K562 (cell line): ENCODE data around the gene SH3BP4. TPM values are rescaled to one million over a fixed set of nuclear protein-coding genes. Genes with fewer than 3 reads are reported as not detected.

Source experiments
- ATAC-seq: fragments of 200-7000 bp; cut with Tn5 transposase; 3 replicates; pipeline ENCODE4 v1.9.1; 2020; ENCODE audit warnings: moderate library complexity
- BruUV-seq: library from RNA; stranded (reverse); fragments of 400-500 nt; replicated peaks from 2 replicates; lab custom pipeline; 2021; lab: Mats Ljungman, UMichigan
- CTCF ChIA-PET: fragments of 300-600 bp; formaldehyde crosslinking; extraction: SDS; loops from one replicate; lab custom pipeline; 2021; ENCODE audit warnings: low intra/inter-chr PET ratio; lab: Yijun Ruan, JAX
- POLR2A ChIA-PET: fragments of 300-600, 350-650 bp; sonication (Branson Sonifier 250); formaldehyde crosslinking; extraction: SDS; loops from one replicate; lab custom pipeline; 2021; ENCODE audit warnings: antibody characterized with exemption, inconsistent platforms; lab: Yijun Ruan, JAX
- DNase-seq, 4 experiments: peaks; one replicate each; pipeline versions ENCODE4 v3.0.0 to v3.0.0-alpha.2; 2011 to 2018; ENCODE audit warnings: low spot score in 3 of 4, mixed read lengths in 3 of 4; ENCODE audit errors: extremely low read depth in 1 of 4
- FAIRE-seq: peaks from 2 replicates; lab custom pipeline; 2011; peaks lifted over from hg19 to GRCh38; lab: Jason Lieb, UNC
- H2AFZ ChIP-seq: 2 replicates; pipeline ENCODE4 v1.6.0; 2011; ENCODE audit warnings: low read depth, low read length, control low read depth, inconsistent platforms
- H3K27ac ChIP-seq: fragments of 200-600 bp; 3 replicates; pipeline ENCODE4 v1.8.0; 2011; ENCODE audit warnings: low read depth, mild to moderate bottlenecking, control low read depth, inconsistent platforms, low read length, moderate library complexity, mixed read lengths; ENCODE audit errors: extremely low read depth
- H3K27me3 ChIP-seq, 2 experiments: fragments of 300-600 bp in 1 of 2; 2 replicates in 1 of 2; 3 replicates in 1 of 2; pipeline versions ENCODE4 v1.6.0 to v1.8.0; 2011; ENCODE audit warnings: inconsistent platforms in 2 of 2, low read length in 2 of 2, mild to moderate bottlenecking in 1 of 2, mixed read lengths in 1 of 2, moderate library complexity in 1 of 2; ENCODE audit not compliant: control insufficient read depth in 2 of 2, insufficient read depth in 2 of 2
- H3K36me3 ChIP-seq: fragments of 300-600 bp; 3 replicates; pipeline ENCODE4 v1.8.0; 2011; ENCODE audit warnings: mild to moderate bottlenecking, low read length, inconsistent platforms; ENCODE audit not compliant: control insufficient read depth, insufficient read depth
- H3K4me1 ChIP-seq, 2 experiments: fragments of 200-600 bp in 1 of 2; replicated peaks in 1 of 2; 2 replicates in 1 of 2; 3 replicates in 1 of 2; pipeline versions ENCODE4 v1.5.1 to v1.8.0; 2011; ENCODE audit warnings: inconsistent platforms in 2 of 2, low read length in 2 of 2, mild to moderate bottlenecking in 1 of 2, mixed read lengths in 1 of 2, moderate library complexity in 1 of 2; ENCODE audit not compliant: control insufficient read depth in 2 of 2, insufficient read depth in 2 of 2
- H3K4me2 ChIP-seq: 2 replicates; pipeline ENCODE4 v1.6.1; 2011; ENCODE audit warnings: low read length, control low read depth, inconsistent platforms, mixed read lengths; ENCODE audit not compliant: insufficient read depth
- H3K4me3 ChIP-seq: fragments of 200-600 bp; sonication (generic), shearing (Covaris generic); 2 replicates; pipeline ENCODE4 v1.5.1; 2016; ENCODE audit warnings: control low read depth, inconsistent platforms
- H3K79me2 ChIP-seq: fragments of 200-600 bp; 3 replicates; pipeline ENCODE4 v1.8.0; 2011; ENCODE audit warnings: low read length, inconsistent platforms; ENCODE audit not compliant: control insufficient read depth, insufficient read depth
- H3K9ac ChIP-seq, 2 experiments: 2 replicates each; pipeline versions ENCODE4 v1.6.0 to v1.6.1; 2011; ENCODE audit warnings: low read depth in 2 of 2, low read length in 2 of 2, control low read depth in 1 of 2, inconsistent platforms in 1 of 2, mild to moderate bottlenecking in 1 of 2, mixed read lengths in 1 of 2; ENCODE audit not compliant: insufficient read depth in 1 of 2
- H3K9me1 ChIP-seq: one replicate; pipeline ENCODE4 v1.6.0; 2011; ENCODE audit warnings: inconsistent platforms, mild to moderate bottlenecking, low read length, moderate library complexity; ENCODE audit not compliant: control insufficient read depth, insufficient read depth
- H3K9me3 ChIP-seq: replicated peaks from 2 replicates; pipeline ENCODE4 v1.5.1; 2011; ENCODE audit warnings: low read depth, low read length, inconsistent platforms; ENCODE audit not compliant: control insufficient read depth, insufficient read depth
- H4K20me1 ChIP-seq: replicated peaks from 2 replicates; pipeline ENCODE4 v1.6.1; 2011; ENCODE audit warnings: low read length, inconsistent platforms, mixed read lengths; ENCODE audit not compliant: control insufficient read depth, insufficient read depth
- C11orf30 ChIP-seq: fragments of 450-650 bp; IDR thresholded peaks from 2 replicates; pipeline ENCODE4 v1.6.1; 2016; ENCODE audit warnings: low read depth, mild to moderate bottlenecking
- CBFB ChIP-seq: sonication (generic); formaldehyde crosslinking; IDR thresholded peaks from 2 replicates; pipeline ENCODE4 v1.4.0; 2020; ENCODE audit warnings: mild to moderate bottlenecking, missing genetic modification reagents
- EP300 ChIP-seq: IDR thresholded peaks from 2 replicates; pipeline ENCODE4 v1.6.1; 2012; ENCODE audit warnings: low read length, improper control_type of control experiment
- FOXJ3 ChIP-seq: sonication (generic); formaldehyde crosslinking; IDR thresholded peaks from 2 replicates; pipeline ENCODE4 v1.4.0; 2020; ENCODE audit warnings: mild to moderate bottlenecking, missing genetic modification reagents
- HDAC6 ChIP-seq: IDR thresholded peaks from 2 replicates; pipeline ENCODE4 v1.6.1; 2012; ENCODE audit warnings: low read depth, mild to moderate bottlenecking, control low read depth, inconsistent platforms, low read length, moderate library complexity
- ZNF165 ChIP-seq: fragments of 250-450 bp; sonication (Bioruptor Pico); IDR thresholded peaks from 2 replicates; pipeline ENCODE4 v1.4.0; 2020; ENCODE audit warnings: borderline replicate concordance
- ZNF224 ChIP-seq: sonication (generic); formaldehyde crosslinking; IDR thresholded peaks from 2 replicates; pipeline ENCODE4 v1.8.0; 2022; ENCODE audit warnings: mild to moderate bottlenecking, missing genetic modification reagents
- WGBS: fragments of 100-300 bp; shearing (Covaris generic); methylation state at CpG from one replicate; pipeline ENCODE4 v1.1.6; 2016; ENCODE audit warnings: low coverage, mixed read lengths; ENCODE audit not compliant: insufficient coverage; ENCODE audit errors: missing lambda C conversion rate; 5-methylcytosine and 5-hydroxymethylcytosine counted together
- in situ Hi-C: fragments of 300-500 bp; cut with MboI; formaldehyde crosslinking; loops from 4 replicates; pipeline ENCODE4 v1.15.0; 2018; ENCODE audit warnings: inconsistent platforms, mixed read lengths
- intact Hi-C: fragments of 100-400 bp; cut with micrococcal nuclease; formaldehyde crosslinking; loops from 2 replicates; pipeline ENCODE4 v1.14.2; 2022
- polyA plus RNA-seq, 8 experiments: library from polyadenylated mRNA; depleted of rRNA in 4 of 8; stranded (reverse) in 5 of 8; unstranded in 3 of 8; fragments of >200 nt; fragmentation: Nextera tagmentation in 2 of 8; fragmentation: Illumina TruSeq in 1 of 8; extraction: Ambion mirVana in 2 of 8; extraction: Trizol in 1 of 8; gene quantifications; 2 replicates each; pipeline versions ENCODE4 v1.2.1 to v1.2.3, GENCODE V29; 2011 to 2014; ENCODE audit warnings: inconsistent platforms in 1 of 8, missing spikeins in 1 of 8
- total RNA-seq, 7 experiments: library from RNA; depleted of rRNA in 6 of 7; stranded (reverse); fragments of >200 nt in 6 of 7; fragmentation: Illumina TruSeq in 2 of 7; extraction: Trizol in 2 of 7; gene quantifications; 2 replicates each; pipeline versions ENCODE4 v1.2.1 to v1.2.3, GENCODE V29; 2011 to 2021; ENCODE audit warnings: low replicate concordance in 1 of 7
- TF ChIP-seq, protein P1 (sequence below), 2 experiments: IDR thresholded peaks; 2 replicates each; pipeline ENCODE4 v1.6.1; 2011; ENCODE audit warnings: borderline replicate concordance in 1 of 2, control low read depth in 1 of 2, low read depth in 1 of 2, low read length in 1 of 2, mild to moderate bottlenecking in 1 of 2, mixed read lengths in 1 of 2, moderate library complexity in 1 of 2; ENCODE audit not compliant: insufficient read depth in 1 of 2, insufficient read length in 1 of 2, poor library complexity in 1 of 2, severe bottlenecking in 1 of 2; ENCODE audit errors: extremely low read depth in 1 of 2

The SH3BP4 gene
- total and polyA plus RNA-seq, 9 of the 15 experiments (the other 6 are each of a cell fraction or from before 2014, with no cell fraction given) = 0.03 to 0.28 (median 0.27) TPM; not detected in 6

DNA sequence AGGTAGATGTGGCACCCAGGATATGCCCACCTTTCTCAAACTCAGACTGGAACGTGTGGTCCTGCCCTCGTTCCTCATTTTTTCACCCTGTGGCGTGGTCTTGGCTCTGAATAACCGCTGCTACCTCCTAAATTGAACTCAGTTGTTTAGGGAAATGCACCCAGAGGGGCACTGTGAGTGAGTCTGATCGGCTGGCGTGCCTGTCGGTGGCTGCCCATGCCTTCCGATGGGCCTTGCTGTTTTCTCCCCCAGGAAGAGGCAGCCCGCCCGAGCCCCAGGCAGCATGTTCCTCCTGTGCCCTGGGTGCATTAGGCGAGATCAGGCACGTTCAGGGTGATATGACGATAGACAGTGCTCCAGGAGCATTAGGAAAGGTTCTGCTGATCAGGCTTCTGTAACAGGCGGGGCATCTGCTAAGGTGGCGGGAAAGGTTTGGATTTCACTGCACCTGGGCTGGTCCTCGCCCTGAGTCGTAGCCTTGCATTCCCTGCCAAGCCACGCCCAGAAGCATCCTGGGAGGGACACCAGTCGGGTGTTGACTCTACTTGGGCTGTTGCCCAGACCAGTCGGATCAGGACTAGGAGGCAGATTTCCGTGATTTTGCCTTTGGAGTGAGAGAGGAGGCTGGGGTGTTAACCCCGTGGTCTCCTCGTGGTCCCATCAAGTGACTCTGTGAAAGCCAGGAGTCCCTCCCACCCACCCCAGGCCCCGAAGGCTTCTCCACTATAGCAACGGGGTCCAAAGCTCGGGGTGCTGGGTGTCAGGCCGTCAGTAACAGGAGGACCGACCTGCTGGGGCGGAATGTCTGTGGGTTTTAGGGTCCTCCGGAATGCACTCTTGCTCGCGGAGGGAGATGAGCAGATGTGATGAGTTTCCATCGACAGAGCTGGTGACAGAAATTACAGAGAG, 75.1 kb downstream of the SH3BP4 start:
- H3K27me3 ChIP-seq = peaks cover 7 to 53% of the 10 kb centered on the region in 2 experiments; a peak in 4 of 5 replicates
- WGBS = 0% methylated on average over 14 of the region's 33 CpGs
- ChIA-PET POLR2A (no interaction called here), CTCF (no interaction called here)
- TF ChIP-seq EP300 = no peak
- intact Hi-C loops (no loop called here), in situ Hi-C loops (no loop called here)
- H3K4me1 ChIP-seq = no peaks in the 10 kb centered on the region; a peak in 1 of 5 replicates
- no peak overlapping the region for H2AFZ ChIP-seq
- no peaks in the 10 kb centered on the region for H3K9me3 ChIP-seq
- DNase-seq (no peak), ATAC-seq (no peak), FAIRE-seq (no peak)
- no TSS peak for BruUV-seq
- no peaks in the 10 kb centered on the region for H3K9me1 ChIP-seq
- H4K20me1 ChIP-seq = no peaks in the 10 kb centered on the region; the same call in 1 of the 2 replicates
- H3K79me2 ChIP-seq = no peaks in the 10 kb centered on the region
- H3K4me3 ChIP-seq = no peak overlapping the region
- H3K36me3 ChIP-seq = no peaks in the 10 kb centered on the region
- H3K27ac ChIP-seq = no peak overlapping the region
- no peak overlapping the region for H3K9ac ChIP-seq
- H3K4me2 ChIP-seq = no peak overlapping the region

- 7% methylated on average over 14 of the region's 21 CpGs for WGBS
- H3K27ac ChIP-seq = no peak overlapping the region
These were observed 75.9 kb downstream of the SH3BP4 start for GRCh38 chr2:235027558-235028214.

More at GRCh38 chr2:235027558-235028214, 75.9 kb downstream of the SH3BP4 start:
- no peak for ATAC-seq
- H3K9me1 ChIP-seq = no peaks in the 10 kb centered on the region
- intact Hi-C loops = no loop called here
- TF ChIP-seq ZNF165 (CRISPR knock-in tag) = no peak
- TF ChIP-seq C11orf30 = no peak
- no peak for TF ChIP-seq FOXJ3 (CRISPR knock-in tag)
- TF ChIP-seq CBFB (CRISPR knock-in tag) = no peak
- TF ChIP-seq HDAC6 = no peak
- TF ChIP-seq ZNF224 (CRISPR knock-in tag) = no peak
- TF ChIP-seq, protein P1, sequence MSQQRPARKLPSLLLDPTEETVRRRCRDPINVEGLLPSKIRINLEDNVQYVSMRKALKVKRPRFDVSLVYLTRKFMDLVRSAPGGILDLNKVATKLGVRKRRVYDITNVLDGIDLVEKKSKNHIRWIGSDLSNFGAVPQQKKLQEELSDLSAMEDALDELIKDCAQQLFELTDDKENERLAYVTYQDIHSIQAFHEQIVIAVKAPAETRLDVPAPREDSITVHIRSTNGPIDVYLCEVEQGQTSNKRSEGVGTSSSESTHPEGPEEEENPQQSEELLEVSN (IDR thresholded peaks at IDR 0.05; ENCODE audit: borderline replicate concordance in 1 of 2, extremely low read depth in 1 of 2, insufficient read depth in 1 of 2, insufficient read length in 1 of 2, low read depth in 1 of 2, low read length in 1 of 2, poor library complexity in 1 of 2, severe bottlenecking in 1 of 2) = no peak
- TF ChIP-seq, all 486 proteins: peak for 0
- ChIA-PET POLR2A (interaction anchor here (0.7 kb wide), 1 partner anchor 15 kb away, joined by 3 read pairs; no protein-coding TSS in a partner anchor), CTCF (no interaction called here)
- in situ Hi-C loops = no loop called here
- DNase-seq (no peak), FAIRE-seq (no peak)
- Histone ChIP-seq H3K9me3 (no peaks in the 10 kb centered on the region), H4K20me1 (no peaks in the 10 kb centered on the region; the same call in 1 of the 2 replicates), H3K79me2 (no peaks in the 10 kb centered on the region), H3K36me3 (no peaks in the 10 kb centered on the region), H3K27me3 (peaks cover 7 to 59% of the 10 kb centered on the region in 2 experiments; a peak in 4 of 5 replicates), H2AFZ (no peak overlapping the region), H3K9ac (no peak overlapping the region), H3K4me3 (no peak overlapping the region), H3K4me1 (no peaks in the 10 kb centered on the region; a peak in 1 of 5 replicates), H3K4me2 (no peak overlapping the region)
- BruUV-seq = no TSS peak
